ENCODE data around the gene PPM1D. TPM values are rescaled to one million over a fixed set of nuclear protein-coding genes. Genes with fewer than 3 reads are reported as not detected.
"Not testable (repeated sequence)": the region's sequence is repeated elsewhere in the genome, so short reads cannot be mapped to it uniquely, and the experiment has no call there.

The PPM1D gene
- 9.6 and 10.7 TPM in 2 replicates for total RNA-seq (2014; rRNA removed; shearing (Covaris generic))

DNA sequence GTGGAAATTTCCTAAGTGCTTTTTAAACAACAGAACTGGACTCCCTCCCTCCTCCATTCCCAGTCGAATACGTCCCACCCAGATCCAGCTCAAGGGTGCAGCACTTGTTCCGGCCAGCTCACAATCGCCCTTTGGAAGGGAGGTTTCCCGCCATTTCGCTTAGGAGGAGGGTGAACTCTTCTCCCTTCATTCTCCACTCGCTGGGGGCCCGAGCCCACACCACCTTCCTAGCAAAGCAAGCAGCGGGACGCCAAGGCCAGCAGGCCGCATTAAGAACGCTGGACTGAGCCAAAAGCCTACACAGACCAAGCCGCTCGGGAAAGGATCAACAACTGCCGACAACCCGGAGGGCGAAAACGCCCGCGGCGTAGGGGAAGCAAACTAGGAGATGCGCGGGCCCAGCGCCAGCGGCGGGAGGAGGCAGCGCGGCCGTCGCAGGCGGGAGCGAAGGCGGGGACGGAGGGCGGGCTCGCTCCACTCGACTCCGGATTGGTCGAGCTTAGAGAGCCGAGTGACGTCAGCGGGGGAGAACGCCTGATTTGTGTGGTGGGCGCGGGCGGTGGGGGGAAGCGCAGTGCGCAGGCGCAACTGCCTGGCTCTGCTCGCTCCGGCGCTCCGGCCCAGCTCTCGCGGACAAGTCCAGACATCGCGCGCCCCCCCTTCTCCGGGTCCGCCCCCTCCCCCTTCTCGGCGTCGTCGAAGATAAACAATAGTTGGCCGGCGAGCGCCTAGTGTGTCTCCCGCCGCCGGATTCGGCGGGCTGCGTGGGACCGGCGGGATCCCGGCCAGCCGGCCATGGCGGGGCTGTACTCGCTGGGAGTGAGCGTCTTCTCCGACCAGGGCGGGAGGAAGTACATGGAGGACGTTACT lies at the start of gene PPM1D:
PPM1D (plus strand) TSS at position 574 of the 870 bp plus-strand sequence; CDS start at position 796, 222 bp downstream.
- peak; percentile 100 for DNase-seq (ENCODE audit: low spot score)

DNA sequence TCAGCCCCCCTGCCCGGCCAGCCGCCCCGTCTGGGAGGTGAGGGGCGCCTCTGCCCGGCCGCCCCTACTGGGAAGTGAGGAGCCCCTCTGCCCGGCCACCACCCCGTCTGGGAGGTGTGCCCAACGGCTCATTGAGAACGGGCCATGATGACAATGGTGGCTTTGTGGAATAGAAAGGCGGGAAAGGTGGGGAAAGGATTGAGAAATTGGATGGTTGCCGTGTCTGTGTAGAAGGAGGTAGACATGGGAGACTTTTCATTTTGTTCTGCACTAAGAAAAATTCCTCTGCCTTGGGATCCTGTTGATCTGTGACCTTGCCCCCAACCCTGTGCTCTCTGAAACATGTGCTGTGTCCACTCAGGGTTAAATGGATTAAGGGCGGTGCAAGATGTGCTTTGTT lies 47.7 kb upstream of the PPM1D start:
- not testable (repeated sequence) for DNase-seq (ENCODE audit: low spot score)

DNA sequence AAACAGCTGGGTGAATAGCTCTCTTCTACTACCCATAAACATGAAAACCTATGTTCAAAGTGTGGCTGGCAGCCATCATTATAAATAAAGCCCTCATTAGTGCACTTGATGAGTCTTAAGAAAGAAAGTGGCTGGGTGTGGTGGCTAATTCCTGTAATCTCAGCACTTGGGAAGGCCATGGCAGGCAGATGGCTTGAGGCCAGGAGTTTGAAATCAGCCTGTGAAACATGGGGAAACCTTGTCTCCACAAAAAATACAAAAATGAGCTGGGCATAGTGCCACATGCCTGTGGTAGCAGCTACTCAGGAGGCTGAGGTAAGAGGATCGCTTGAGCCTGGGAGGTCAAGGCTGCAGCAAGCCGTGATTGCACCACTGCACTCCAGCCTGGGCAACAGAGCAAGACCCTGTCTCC lies 45.6 kb upstream of the PPM1D start:
- peak; percentile 92 for DNase-seq (ENCODE audit: low spot score)

DNA sequence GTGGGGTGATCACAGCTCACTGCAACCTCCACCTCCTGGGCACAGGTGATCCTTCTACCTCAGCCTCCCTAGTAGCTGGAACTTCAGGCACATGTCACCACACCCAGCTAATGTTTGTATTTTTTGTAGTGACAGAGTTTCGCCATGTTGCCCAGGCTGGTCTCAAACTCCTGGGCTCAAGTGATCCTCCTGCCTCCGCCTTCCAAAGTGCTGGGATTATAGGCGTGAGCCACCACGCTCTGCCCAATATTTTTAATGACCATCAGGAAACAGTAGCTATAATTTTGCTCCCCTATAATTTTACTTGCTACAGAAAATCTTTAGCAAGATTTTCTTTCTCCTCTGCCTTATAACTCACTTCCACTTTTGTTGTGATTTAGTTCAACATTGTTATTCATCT lies 44.2 kb upstream of the PPM1D start:
- DNase-seq (ENCODE audit: low spot score): no peak

DNA sequence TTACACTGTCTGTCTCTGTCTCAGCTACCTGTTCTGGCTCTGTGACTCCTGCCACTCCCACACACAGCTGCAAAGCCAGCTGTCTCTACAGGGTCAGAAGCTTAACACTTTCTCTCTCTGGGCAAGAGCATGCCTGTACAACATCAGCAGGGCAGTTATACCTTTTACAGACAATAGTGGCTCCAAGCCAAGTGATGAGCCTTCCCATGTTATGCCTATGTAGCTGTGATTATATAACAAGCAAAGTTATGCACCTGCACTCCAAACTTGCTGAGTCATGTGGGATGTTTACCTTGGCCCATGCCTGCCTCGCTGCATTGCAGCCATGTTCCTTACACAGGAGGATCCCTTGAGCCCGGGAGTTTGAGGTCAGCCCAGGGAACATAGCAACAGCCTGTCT lies 42.2 kb upstream of the PPM1D start:
- DNase-seq (ENCODE audit: low spot score): no peak

DNA sequence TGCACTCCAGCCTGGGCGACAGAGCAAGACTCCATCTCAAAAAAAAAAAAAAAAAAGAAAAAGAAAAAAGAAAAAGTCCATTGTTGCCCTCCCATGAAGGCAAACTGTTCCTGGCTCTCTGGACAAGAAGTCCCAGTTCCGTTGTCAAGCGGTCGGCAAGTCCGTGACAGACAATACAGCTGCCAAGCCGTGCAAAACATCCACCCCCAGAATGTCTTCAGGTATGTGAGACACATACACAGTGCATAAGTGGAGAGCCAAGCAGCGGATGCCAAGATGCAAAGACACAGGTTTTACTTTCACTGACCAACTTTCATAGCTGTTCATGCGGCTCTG lies 40.4 kb upstream of the PPM1D start:
- DNase-seq (ENCODE audit: low spot score): no peak

DNA sequence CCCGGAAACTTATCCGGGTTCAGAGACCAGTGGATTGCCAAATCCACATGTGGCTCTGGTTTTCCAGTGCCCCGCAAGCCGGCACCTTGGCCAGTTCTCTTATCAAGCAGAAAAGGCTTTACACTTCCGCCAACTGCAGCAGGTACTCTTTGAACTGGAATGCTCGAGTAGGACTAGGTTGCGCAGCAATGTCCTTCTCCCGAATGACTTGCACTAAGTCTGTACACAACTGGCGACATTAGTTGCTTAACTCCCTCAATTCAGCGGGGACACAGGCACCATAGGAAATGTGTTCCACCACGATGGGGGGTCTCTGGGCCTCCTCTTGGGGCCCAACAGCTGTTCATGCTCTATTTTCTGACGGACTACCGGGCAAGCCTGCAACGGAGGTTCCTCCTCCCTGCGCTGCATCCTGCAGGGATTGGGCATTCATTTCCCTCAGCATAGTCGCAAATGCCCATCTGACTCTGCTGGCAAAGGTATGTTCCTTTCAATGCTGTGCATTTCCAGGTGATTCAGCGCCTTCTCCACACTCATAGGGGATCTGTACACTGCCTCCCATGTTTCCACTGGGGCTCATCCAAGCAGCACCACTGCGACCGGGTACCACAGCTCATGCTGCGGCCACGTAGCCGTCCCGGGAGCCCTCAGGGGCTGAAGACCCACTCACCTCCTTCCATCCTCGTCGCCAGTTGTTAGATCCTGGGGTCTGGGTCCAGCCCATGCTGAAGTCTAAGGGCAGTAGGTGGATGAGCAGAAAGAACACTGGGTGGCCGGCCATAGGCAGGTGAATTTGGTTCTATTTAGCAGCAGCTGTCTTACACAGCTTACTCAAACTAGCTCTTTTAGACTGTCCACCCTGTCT lies 39.8 kb upstream of the PPM1D start:
- DNase-seq (ENCODE audit: low spot score): no peak

DNA sequence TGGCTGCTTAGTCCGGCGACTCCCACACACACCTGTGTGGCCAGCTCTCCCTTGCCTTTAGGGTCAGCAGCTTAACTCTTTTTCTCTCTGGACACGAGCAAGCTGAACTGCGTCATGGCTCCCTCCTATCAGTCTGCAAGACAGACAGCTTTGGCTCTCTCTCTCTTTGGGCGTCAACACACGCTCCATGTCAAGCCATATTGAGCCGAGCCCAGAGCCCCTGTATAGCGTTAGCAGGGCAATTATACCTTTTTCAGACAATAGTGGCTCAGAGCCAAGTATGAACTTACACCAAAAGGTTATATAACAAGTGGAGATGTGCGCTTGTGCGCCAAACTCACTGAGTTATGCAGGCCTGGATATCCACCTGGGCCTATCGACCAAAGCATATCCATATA lies 39.1 kb upstream of the PPM1D start:
- DNase-seq (ENCODE audit: low spot score): no peak

DNA sequence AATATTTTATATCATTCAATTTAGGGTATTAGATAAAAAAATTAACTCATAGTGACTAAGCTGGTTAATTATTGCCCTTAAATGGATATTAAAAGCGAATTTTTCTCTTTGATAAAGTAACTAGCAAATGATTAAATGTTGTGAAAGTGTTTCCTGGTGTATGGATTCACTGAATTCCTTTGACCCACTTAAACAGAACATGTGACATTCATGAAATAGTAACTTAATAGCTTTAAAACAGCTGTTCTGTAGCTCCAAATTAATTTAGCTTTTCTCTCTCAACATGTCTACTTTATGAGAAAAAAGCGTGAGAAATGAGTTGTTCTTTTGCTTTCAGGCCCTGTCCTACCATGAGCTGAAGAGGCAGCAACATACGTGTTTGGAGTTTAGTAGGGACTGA lies 37.6 kb upstream of the PPM1D start:
- DNase-seq (ENCODE audit: low spot score): no peak

DNA sequence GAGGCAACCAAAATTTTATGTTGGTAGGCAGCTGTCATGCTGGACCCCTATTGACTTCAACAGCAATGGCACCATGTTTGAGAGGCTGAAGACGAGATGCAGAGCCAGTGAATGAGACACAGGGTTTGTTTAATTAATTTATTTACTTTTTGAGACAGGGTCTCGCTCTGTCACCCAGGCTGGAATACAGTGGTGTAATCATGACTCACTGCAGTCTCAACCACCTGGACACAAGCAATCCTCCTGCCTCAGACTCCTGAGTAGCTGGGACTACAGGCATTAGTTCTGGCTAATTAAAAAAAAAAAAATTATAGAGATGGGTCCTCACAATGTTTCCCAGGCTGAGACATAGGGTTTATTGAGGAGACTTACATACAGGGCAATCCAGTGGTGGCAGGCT lies 36.2 kb upstream of the PPM1D start:
- no peak for DNase-seq (ENCODE audit: low spot score)

DNA sequence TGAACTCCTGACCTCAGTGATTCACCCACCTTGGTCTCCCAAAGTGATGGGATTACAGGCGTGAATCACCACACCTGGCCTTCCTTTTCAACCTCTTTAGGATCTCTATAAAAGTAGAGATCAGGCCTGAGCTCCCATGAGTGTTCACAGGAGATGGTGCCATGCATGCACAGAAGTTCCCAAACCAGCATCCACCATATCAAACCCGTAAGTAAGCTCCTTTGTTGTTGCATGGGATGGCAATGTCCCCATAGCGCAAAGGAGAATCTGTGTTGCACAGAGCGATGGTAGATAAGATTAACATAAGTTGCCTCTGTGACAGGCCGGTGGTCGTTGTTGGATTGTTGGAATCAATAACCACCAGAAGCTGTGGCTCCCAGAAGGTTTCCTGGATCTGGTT lies 34.8 kb upstream of the PPM1D start:
- DNase-seq (ENCODE audit: low spot score): no peak

DNA sequence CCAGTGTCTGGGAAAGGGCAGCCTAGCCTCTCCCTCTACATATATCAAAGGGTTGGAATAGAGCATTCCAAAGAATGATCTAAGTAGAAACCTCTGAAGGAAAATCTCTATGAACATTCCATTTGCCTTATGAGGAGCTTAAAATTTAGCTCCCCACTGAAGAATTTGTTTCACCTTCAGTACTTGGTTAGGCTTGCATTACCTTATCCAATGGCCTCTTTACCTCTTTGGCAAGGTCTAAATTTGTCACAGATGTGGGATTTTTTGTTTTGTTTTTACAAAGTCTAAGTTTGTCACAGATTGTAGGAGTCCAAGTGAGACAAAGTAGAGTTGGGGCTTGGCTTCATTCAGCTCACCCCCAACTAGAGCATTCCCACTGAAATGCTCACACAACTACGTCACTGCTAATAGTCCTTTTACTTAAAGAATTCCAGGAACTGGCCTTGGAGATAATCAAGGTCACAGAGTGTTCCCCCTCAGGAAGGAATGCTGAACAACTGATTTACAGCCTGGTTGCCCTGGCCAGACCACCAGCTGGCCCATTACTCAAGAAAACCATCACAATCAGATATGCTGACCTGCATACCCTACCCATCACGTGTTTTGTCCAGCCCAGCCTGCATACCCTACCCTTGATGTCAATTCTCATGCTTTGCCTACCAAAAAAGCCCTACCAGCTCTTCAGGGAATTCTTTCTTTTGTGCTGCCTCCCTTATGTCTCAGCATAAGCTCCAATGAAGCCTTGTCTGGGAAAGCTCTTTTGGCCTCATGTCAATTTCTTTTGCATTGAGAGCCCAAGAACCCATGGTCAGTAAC lies 26.5 kb upstream of the PPM1D start:
- no peak for DNase-seq (ENCODE audit: low spot score)

DNA sequence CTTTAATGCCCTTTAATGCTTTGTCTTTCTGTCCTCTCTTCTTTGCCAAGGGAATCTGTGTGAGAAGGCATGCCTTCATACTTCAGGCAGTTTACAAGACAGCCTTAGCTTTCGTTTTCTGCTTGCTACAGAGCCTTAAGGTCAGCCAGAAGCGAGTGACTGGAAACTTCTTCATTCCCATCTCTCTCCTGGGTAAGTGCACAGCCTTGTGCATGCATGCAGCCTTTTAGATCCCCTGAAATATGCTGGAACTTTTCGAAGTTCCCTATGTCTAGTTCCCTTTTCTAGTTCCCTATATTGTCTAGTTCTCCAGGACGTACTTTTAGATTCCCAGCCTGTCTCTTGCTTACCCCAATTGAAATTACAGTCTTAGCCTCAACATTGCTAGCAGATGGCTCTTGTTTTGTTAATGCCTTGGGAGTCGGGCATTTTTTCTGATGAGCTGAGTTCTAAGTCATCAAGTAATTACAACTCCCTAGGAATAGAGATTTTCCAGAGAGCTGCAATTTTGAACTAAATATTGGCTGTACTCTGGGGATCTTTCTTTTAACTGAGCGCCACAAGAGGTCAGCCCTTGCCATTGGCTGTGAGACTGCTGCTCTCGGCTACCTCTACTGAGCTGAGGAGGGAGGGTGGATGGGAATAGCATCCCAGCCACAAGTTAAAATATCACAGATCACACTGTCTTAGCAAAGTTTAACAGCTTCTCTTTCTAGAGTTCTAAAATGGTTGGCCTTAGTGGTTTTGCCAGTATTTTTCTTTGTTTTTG lies 22.7 kb upstream of the PPM1D start:
- DNase-seq (ENCODE audit: low spot score): no peak

DNA sequence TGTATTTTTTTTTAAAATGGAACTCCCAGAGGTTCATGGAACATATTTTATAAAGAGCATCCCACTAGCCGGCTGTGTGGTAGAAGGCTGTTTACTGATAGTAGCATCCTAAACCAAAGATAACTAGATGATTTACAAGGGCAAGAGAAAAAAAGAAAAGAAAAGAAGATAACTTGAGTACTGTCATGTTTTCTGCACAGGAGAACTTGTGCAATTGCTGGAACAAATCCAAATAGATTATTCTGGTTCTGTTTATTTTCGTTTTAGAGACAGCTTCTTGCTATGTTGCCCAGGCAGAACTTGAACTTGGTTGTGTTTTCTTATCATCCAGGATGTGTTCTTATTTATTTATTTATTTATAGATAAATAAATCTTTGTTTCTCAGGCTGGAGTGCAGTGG lies 20.9 kb upstream of the PPM1D start:
- no peak for DNase-seq (ENCODE audit: low spot score)

DNA sequence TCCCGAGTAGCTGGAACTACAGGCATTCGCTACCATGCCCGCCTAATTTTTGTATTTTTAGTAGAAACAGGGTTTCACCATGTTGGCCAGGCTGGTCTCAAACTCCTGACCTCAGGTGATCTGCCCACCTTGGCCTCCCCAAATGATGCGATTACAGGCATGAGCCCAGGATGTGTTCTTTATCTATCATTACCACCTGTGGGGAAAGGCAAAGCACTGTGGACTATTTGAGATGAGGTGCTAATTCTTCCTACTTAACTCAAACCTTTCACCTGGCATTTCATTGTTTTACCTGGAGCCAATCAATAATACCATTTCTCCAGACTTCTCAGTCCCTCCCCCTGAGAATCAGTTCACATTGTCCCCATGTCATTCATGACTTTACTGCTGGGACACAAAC lies 20.4 kb upstream of the PPM1D start:
- DNase-seq (ENCODE audit: low spot score): no peak

DNA sequence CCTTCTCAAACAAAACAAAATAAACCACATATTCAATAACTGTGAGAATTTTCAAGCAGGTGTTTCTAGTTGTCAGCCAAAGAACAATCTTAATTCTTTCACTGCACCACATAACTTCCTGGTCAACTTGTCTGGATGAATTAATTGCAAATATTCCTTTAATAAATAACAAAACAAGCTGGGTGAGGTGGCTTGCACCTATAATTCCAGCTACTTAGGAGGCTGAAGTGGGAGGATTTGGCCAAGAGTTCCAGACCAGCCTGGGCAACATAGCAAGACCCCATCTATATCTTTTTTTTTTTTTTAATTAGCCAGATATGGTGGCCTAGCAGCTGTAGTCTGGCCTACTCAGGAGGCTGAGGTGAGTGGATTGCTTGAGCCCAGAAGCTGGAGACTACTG lies 17.0 kb upstream of the PPM1D start:
- DNase-seq (ENCODE audit: low spot score): no peak

DNA sequence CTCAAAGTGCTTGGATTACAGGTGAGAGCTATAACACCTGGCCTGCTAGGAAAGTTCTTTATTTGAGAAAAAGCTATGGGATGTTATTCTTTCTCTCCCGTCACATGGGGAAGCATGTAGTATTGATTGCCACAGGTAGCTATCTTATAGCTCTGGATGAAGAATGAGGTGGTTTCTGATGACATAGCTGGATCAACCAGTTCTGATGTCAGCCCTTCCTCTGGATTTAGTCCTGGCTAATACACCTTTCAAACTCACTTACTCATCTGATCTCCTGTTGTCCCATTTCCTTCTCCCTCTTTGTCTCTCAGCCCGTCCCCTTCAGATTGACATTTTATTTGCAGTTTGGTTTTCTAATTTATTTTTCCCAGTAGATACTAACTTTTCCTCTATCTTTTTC lies 14.1 kb upstream of the PPM1D start:
- DNase-seq (ENCODE audit: low spot score): no peak

DNA sequence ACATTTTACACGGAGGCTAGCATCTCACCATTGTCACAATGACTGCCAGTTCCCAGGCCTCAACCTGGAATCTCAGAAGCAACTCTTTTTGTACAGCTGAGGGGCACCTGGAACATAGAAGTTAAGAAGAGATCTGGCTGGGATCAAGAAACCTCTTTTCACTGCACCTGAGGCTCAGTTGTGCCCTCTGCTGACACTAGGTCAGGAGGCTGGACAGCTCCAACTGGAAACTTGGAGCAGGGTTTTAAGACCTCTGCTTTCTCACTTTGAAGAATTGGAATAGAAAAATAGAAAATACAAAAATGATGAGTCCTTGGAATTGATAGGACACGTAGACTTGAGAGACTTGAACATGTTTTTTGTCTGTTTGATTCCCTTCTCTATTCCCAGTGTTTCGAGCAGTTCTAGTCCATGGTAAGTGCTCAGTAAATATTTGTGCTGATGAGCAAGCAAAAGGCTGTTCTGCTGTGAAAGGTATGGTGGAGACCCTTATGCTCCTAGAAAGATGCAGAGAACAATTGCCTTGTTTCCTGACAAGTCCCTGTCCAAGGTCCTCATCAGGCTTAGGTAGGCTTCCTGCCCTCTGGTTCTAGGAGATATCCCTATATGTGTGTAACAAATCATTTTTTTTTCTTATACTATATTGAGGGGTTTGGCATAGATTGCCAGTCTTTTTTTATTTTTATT lies 13.6 kb upstream of the PPM1D start:
- no peak for DNase-seq (ENCODE audit: low spot score)

DNA sequence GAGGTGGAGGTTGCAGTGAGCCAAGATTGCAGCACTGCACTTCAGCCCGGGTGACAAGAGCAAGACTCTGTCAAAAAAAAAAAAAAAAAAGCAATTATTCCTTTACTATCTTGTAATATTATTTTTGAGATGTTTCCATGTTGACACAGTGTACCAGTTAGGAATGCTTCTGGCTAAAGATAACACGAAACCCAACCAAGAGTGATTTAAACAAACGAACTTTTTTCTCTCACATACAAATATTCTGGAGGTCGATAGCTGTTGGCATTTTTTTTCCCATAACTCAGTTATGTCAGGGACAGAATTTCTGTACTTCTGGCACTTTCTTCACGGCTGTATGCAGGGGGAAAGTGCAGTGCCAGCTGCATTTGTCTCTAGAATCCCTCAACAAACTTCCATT lies 9.9 kb upstream of the PPM1D start:
- no peak for DNase-seq (ENCODE audit: low spot score)

DNA sequence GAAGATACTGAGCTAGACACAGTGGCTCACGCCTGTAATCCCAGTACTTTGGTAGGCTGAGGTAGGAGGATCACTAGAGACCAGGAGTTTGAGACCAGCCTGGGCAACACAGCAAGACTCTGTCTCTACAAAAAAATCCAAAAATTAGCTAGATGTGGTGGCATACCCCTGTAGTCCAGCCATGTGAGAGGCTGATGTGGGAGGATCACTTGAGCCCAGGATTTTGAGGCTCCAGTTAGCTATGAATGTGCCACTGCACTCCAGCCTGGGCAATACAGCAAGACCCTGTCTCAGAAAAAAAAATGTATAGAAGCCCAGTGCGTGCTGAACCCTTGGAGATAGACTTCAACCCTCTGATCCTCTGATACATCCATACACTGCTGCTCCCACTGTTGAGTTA lies 7.2 kb upstream of the PPM1D start:
- DNase-seq (ENCODE audit: low spot score): no peak

All from H4 (cell line).